Right lobe of liver (tissue), 6 donors: ENCODE results near the gene RPTOR. TPM values are rescaled to one million over a fixed set of nuclear protein-coding genes. Genes with fewer than 3 reads are reported as not detected.

ENCODE experiments used
- ATAC-seq, 4 donors: fragments of 200-7000 bp; cut with Tn5 transposase; one replicate each; pipeline ENCODE4 v1.9.1; 2020; ENCODE audit warnings: mild to moderate bottlenecking in 4 of 4, moderate library complexity in 4 of 4
- DNase-seq, 3 donors: peaks; one replicate each; pipeline ENCODE4 v3.0.0-alpha.2; 2020
- H3K27ac ChIP-seq, 3 donors: fragments of 200-600 bp; one replicate each; pipeline ENCODE4 v1.8.0; 2022
- H3K27me3 ChIP-seq, 2 donors: fragments of 200-600 bp; one replicate each; pipeline ENCODE4 v1.8.0; 2022
- H3K36me3 ChIP-seq, 4 donors: fragments of 200-600 bp; sonication (generic) in 1 of 4; one replicate each; pipeline versions ENCODE4 v1.5.1 to v1.8.0; 2017 to 2022; ENCODE audit warnings: control low read depth in 1 of 4
- H3K4me1 ChIP-seq, 4 donors: fragments of 200-600 bp; sonication (generic) in 1 of 4; one replicate each; pipeline versions ENCODE4 v1.5.1 to v1.8.0; 2017 to 2022; ENCODE audit warnings: control low read depth in 1 of 4
- H3K4me3 ChIP-seq, 3 donors: fragments of 200-600 bp; one replicate each; pipeline ENCODE4 v1.8.0; 2022
- H3K9me3 ChIP-seq, 4 donors: fragments of 200-600 bp; sonication (generic) in 1 of 4; one replicate each; pipeline versions ENCODE4 v1.5.1 to v1.8.0; 2017 to 2022; ENCODE audit warnings: control low read depth in 1 of 4
- CTCF ChIP-seq, 4 donors: fragments of 200-600 bp in 3 of 4; fragments of 450-650 bp in 1 of 4; IDR thresholded peaks; one replicate each; pipeline versions ENCODE4 v1.5.1 to v1.8.0; 2016 to 2022; ENCODE audit warnings: antibody characterized with exemption in 4 of 4, mild to moderate bottlenecking in 2 of 4
- POLR2A ChIP-seq: fragments of 450-650 bp; IDR thresholded peaks from one replicate; pipeline ENCODE4 v1.6.1; 2017; ENCODE audit warnings: antibody characterized with exemption, mild to moderate bottlenecking
- WGBS: methylation state at CpG from one replicate; pipeline ENCODE4 v1.1.6; 2018; ENCODE audit warnings: low coverage, low lambda C conversion rate; ENCODE audit not compliant: insufficient coverage; ENCODE audit errors: missing lambda C conversion rate; 5-methylcytosine and 5-hydroxymethylcytosine counted together
- intact Hi-C, 2 donors: fragments of 100-400 bp; cut with DNase I; formaldehyde crosslinking; loops; one replicate each; pipeline versions ENCODE4 v1.11.2 to v1.14.1; 2022
- total RNA-seq, 6 experiments: library from RNA; depleted of rRNA in 2 of 6; stranded (reverse); fragments of >200 nt in 2 of 6; fragmentation: NEBNext Ultra II Directional in 3 of 6; extraction: Animal tissue kit (Norgen Biotek cat#: 25700) in 3 of 6; gene quantifications; one replicate each; pipeline versions ENCODE4 v1.1.0 to v1.2.4, GENCODE V29; 2016 to 2023
- donor health status: DM: no; HTN: yes; CAD: no.
- donor health status: DM: no; HTN: no; CAD: no.
- donor health status: DM: no; HTN: no; CAD: no.
- donor health status: DM: no; HTN: yes; CAD: no.
- donor health status: DM: no; HTN: yes; CAD: no.

RPTOR gene
- total RNA-seq, 6 experiments from 2014 or later, result 13.1 to 24.0 (median 15.5) TPM

GRCh38 chr17:80825471-80826345 is 281.1 kb downstream of the RPTOR start:
- peak in 3 of 4 donors; percentile 9 to 40 (median 26) for ATAC-seq

GRCh38 chr17:80826346-80826954 is 281.8 kb downstream of the RPTOR start:
- H3K27ac ChIP-seq, result no peak overlapping the region
- no peak overlapping the region for H3K4me3 ChIP-seq
- TF ChIP-seq CTCF (IDR thresholded peaks at IDR 0.05) (no peak), POLR2A (no peak)
- DNase-seq (peak in 2 of 3 donors; percentile 45 to 52), ATAC-seq (peak; percentile 19 to 43 (median 31))
- H3K36me3 ChIP-seq, result peaks cover 0 to 5% (median 1%) of the 10 kb centered on the region in 4 donors
- intact Hi-C loops, result no loop called here
- H3K4me1 ChIP-seq, result no peaks in the 10 kb centered on the region
- H3K27me3 ChIP-seq, result no peaks in the 10 kb centered on the region
- 83% methylated on average over 7 of the region's 23 CpGs for WGBS
- no peaks in the 10 kb centered on the region for H3K9me3 ChIP-seq

More at GRCh38 chr17:80825471-80826345, 281.1 kb downstream of the RPTOR start:
- peak in 1 of 3 donors; percentile 43 for DNase-seq
- WGBS, result 91% methylated on average over 12 of the region's 28 CpGs
- Histone ChIP-seq H3K36me3 (peaks cover 0 to 5% (median 1%) of the 10 kb centered on the region in 4 donors), H3K4me1 (no peaks in the 10 kb centered on the region), H3K4me3 (no peak overlapping the region), H3K27ac (no peak overlapping the region), H3K9me3 (no peaks in the 10 kb centered on the region), H3K27me3 (no peaks in the 10 kb centered on the region)
- TF ChIP-seq POLR2A (no peak), CTCF (IDR thresholded peaks at IDR 0.05) (no peak)
- intact Hi-C loops, result no loop called here

- no peaks in the 10 kb centered on the region for H3K9me3 ChIP-seq
- no peaks in the 10 kb centered on the region for H3K27me3 ChIP-seq
- TF ChIP-seq POLR2A (no peak), CTCF (IDR thresholded peaks at IDR 0.05) (no peak)
- ATAC-seq, result peak; percentile 52 to 81 (median 60)
- no peaks in the 10 kb centered on the region for H3K4me1 ChIP-seq
- intact Hi-C loops, result no loop called here
- peak; percentile 46 to 58 (median 56) for DNase-seq
- no peak overlapping the region for H3K4me3 ChIP-seq
- H3K27ac ChIP-seq, result no peak overlapping the region
- WGBS, result 93% methylated on average over 10 of the region's 20 CpGs
- peaks cover 0 to 2% (median under 1%) of the 10 kb centered on the region in 4 donors for H3K36me3 ChIP-seq
Measured at GRCh38 chr17:80826955-80827645, 282.5 kb downstream of the RPTOR start.

GRCh38 chr17:80827646-80828643 is 283.3 kb downstream of the RPTOR start:
- WGBS, result 80% methylated on average over 7 of the region's 34 CpGs
- H3K27ac ChIP-seq, result no peak overlapping the region

More at GRCh38 chr17:80827646-80828643, 283.3 kb downstream of the RPTOR start:
- TF ChIP-seq CTCF (IDR thresholded peaks at IDR 0.05) (no peak), POLR2A (no peak)
- DNase-seq (peak in 1 of 3 donors; percentile 46), ATAC-seq (no peak)
- intact Hi-C loops, result no loop called here
- Histone ChIP-seq H3K4me1 (no peaks in the 10 kb centered on the region), H3K27me3 (no peaks in the 10 kb centered on the region), H3K36me3 (peaks cover 0 to 2% (median 0%) of the 10 kb centered on the region in 4 donors), H3K9me3 (no peaks in the 10 kb centered on the region), H3K4me3 (no peak overlapping the region)
